ENCODE data around the gene DCAF11. TPM values are rescaled to one million over a fixed set of nuclear protein-coding genes. Genes with fewer than 3 reads are reported as not detected.

DCAF11 gene
- total RNA-seq, 3 donors from 2014 or later: 78.6 to 81.6 (median 80.9) TPM

GRCh38 chr14:24122416-24122815 is 7.8 kb downstream of the DCAF11 start:
- TF ChIP-seq POLR2A (IDR thresholded peaks at IDR 0.05) (no peak), CTCF (IDR thresholded peaks at IDR 0.05) (no peak), POLR2AphosphoS5 (IDR thresholded peaks at IDR 0.05) (no peak)
- DNase-seq (ENCODE audit: low spot score in 2 of 2): no peak
- H3K4me1 ChIP-seq: no peaks in the 10 kb centered on the region
- peaks cover 14% of the 10 kb centered on the region for H3K36me3 ChIP-seq
- no peak overlapping the region for H3K27ac ChIP-seq
- no peak overlapping the region for H3K4me3 ChIP-seq
- no peaks in the 10 kb centered on the region for H3K27me3 ChIP-seq
- intact Hi-C loops (cut with DNase I; ENCODE audit: low total_unique reads): loop anchor here (5.0 kb wide), 1 partner anchor 1190 kb away; no protein-coding TSS in a partner anchor
- no peaks in the 10 kb centered on the region for H3K9me3 ChIP-seq

- no peak for DNase-seq (ENCODE audit: low spot score in 2 of 2)
- no peaks in the 10 kb centered on the region for H3K4me1 ChIP-seq
- no peak for TF ChIP-seq POLR2A (IDR thresholded peaks at IDR 0.05)
- TF ChIP-seq POLR2AphosphoS5 (IDR thresholded peaks at IDR 0.05): no peak
- TF ChIP-seq CTCF (IDR thresholded peaks at IDR 0.05): no peak
- no peaks in the 10 kb centered on the region for H3K27me3 ChIP-seq
- no peak overlapping the region for H3K27ac ChIP-seq
- intact Hi-C loops (cut with DNase I; ENCODE audit: low total_unique reads): loop anchor here (5.0 kb wide), 1 partner anchor 1191 kb away; no protein-coding TSS in a partner anchor
- H3K36me3 ChIP-seq: peaks cover 14% of the 10 kb centered on the region
- no peaks in the 10 kb centered on the region for H3K9me3 ChIP-seq
- H3K4me3 ChIP-seq: no peak overlapping the region
Measured at GRCh38 chr14:24122898-24123297, 8.3 kb downstream of the DCAF11 start.

GRCh38 chr14:24123424-24124417 is 9.1 kb downstream of the DCAF11 start:
- intact Hi-C loops (cut with DNase I; ENCODE audit: low total_unique reads): loop anchor here (5.0 kb wide), 1 partner anchor 1191 kb away; no protein-coding TSS in a partner anchor
- TF ChIP-seq POLR2AphosphoS5 (IDR thresholded peaks at IDR 0.05) (no peak), CTCF (IDR thresholded peaks at IDR 0.05) (no peak), POLR2A (IDR thresholded peaks at IDR 0.05) (no peak)

GRCh38 chr14:24126939-24127338 is 12.4 kb downstream of the DCAF11 start:
- intact Hi-C loops (cut with DNase I; ENCODE audit: low total_unique reads): no loop called here
- Histone ChIP-seq H3K4me3 (no peak overlapping the region), H3K27ac (no peak overlapping the region), H3K9me3 (no peaks in the 10 kb centered on the region), H3K4me1 (no peaks in the 10 kb centered on the region), H3K36me3 (peaks cover 14% of the 10 kb centered on the region), H3K27me3 (no peaks in the 10 kb centered on the region)
- no peak for DNase-seq (ENCODE audit: low spot score in 2 of 2)
- TF ChIP-seq POLR2AphosphoS5 (IDR thresholded peaks at IDR 0.05) (no peak), CTCF (IDR thresholded peaks at IDR 0.05) (no peak), POLR2A (IDR thresholded peaks at IDR 0.05) (no peak)

More at GRCh38 chr14:24123424-24124417, 9.1 kb downstream of the DCAF11 start:
- Histone ChIP-seq H3K27ac (no peak overlapping the region), H3K9me3 (no peaks in the 10 kb centered on the region), H3K36me3 (peaks cover 14% of the 10 kb centered on the region), H3K4me3 (no peak overlapping the region), H3K4me1 (no peaks in the 10 kb centered on the region), H3K27me3 (no peaks in the 10 kb centered on the region)
- no peak for DNase-seq (ENCODE audit: low spot score in 2 of 2)

GRCh38 chr14:24127673-24128072 is 13.1 kb downstream of the DCAF11 start:
- Histone ChIP-seq H3K4me1 (no peaks in the 10 kb centered on the region), H3K27me3 (no peaks in the 10 kb centered on the region), H3K27ac (no peak overlapping the region), H3K36me3 (peaks cover 11% of the 10 kb centered on the region), H3K9me3 (no peaks in the 10 kb centered on the region), H3K4me3 (no peak overlapping the region)
- intact Hi-C loops (cut with DNase I; ENCODE audit: low total_unique reads): no loop called here
- TF ChIP-seq POLR2AphosphoS5 (IDR thresholded peaks at IDR 0.05): no peak
- no peak for TF ChIP-seq CTCF (IDR thresholded peaks at IDR 0.05)
- no peak for TF ChIP-seq POLR2A (IDR thresholded peaks at IDR 0.05)
- DNase-seq (ENCODE audit: low spot score in 2 of 2): no peak

Measured in breast epithelium (tissue), 4 donors.